Breast epithelium (tissue), 3 donors: ENCODE data around the gene FAM120A.

ENCODE experiments used
- CTCF ChIP-seq, 3 donors: fragments of 450-650 bp; IDR thresholded peaks; one replicate each; pipeline ENCODE4 v1.5.1; 2016 to 2017; ENCODE audit warnings: antibody characterized with exemption in 3 of 3, mild to moderate bottlenecking in 3 of 3, moderate library complexity in 3 of 3
- POLR2A ChIP-seq: fragments of 450-650 bp; IDR thresholded peaks from one replicate; pipeline ENCODE4 v1.6.1; 2016; ENCODE audit warnings: antibody characterized with exemption, mild to moderate bottlenecking, moderate library complexity

GRCh38 chr9:93483497-93483896 is 32.0 kb downstream of the FAM120A start:
- TF ChIP-seq CTCF (IDR thresholded peaks at IDR 0.05), result no peak
- TF ChIP-seq POLR2A, result no peak
